ENCODE results near the gene MBP. TPM values are rescaled to one million over a fixed set of nuclear protein-coding genes. Genes with fewer than 3 reads are reported as not detected.

MBP gene
- total and polyA plus RNA-seq, 2 of the 13 experiments (the other 11 are each of a cell fraction or from before 2014, with no cell fraction given), result 5.0 to 8.5 TPM

DNA sequence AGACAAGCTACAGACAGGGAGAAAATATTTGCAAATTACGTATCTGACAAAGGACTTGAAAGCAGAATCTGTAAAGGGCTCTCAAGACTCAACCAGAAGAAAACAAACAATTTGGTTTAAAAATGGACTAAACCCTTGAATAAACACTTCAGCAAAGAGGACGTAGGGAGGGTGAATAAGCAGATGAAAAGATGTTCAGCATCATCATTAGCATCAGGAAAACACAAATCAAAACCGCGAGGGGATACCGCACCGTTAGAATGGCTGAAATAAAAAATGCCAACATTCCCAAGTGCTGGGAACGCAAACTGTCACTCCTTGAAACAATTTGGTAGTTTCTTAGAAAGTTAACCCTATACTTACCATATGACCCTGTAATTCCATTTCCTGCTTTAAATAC is 136.7 kb downstream of the MBP start:
- TF ChIP-seq ATAD3A (CRISPR knock-in tag; IDR thresholded peaks at IDR 0.05) (no peak), GMEB2 (CRISPR knock-in tag; IDR thresholded peaks at IDR 0.05; ENCODE audit: low read depth) (no peak), ZNF446 (CRISPR knock-in tag; IDR thresholded peaks at IDR 0.05) (no peak)
- 82% methylated on average over 7 of the region's 7 CpGs for WGBS (ENCODE audit: low lambda C conversion rate)
- Histone ChIP-seq H3K27ac (ENCODE audit: extremely low read length, insufficient read depth, low read length) (no peak overlapping the region), H3K4me3 (replicated peaks in 1 of 3; ENCODE audit: insufficient read depth in 1 of 3, low read depth in 2 of 3, low read length in 3 of 3) (no peak overlapping the region), H4K20me1 (ENCODE audit: insufficient read depth, low read length) (no peaks in the 10 kb centered on the region), H3K4me1 (ENCODE audit: insufficient read depth, low read length) (peaks cover 24% of the 10 kb centered on the region), H3K79me2 (ENCODE audit: insufficient read depth, low read length) (no peaks in the 10 kb centered on the region), H3K27me3 (ENCODE audit: control insufficient read depth in 1 of 2, insufficient read depth in 2 of 2, low read length in 2 of 2) (no peaks in the 10 kb centered on the region; a peak in 1 of 5 replicates), H3K9me3 (ENCODE audit: low read length) (no peaks in the 10 kb centered on the region), H3K4me2 (ENCODE audit: low read depth, low read length) (no peak overlapping the region), H3K36me3 (replicated peaks in 1 of 2; ENCODE audit: control insufficient read depth in 1 of 2, insufficient read depth in 2 of 2, low read length in 2 of 2) (no peaks in the 10 kb centered on the region), H3K9ac (ENCODE audit: insufficient read depth, low read depth, low read length) (no peak overlapping the region), H2AFZ (ENCODE audit: low read length) (no peak overlapping the region)
- ChIA-PET POLR2A (no interaction called here), CTCF (ENCODE audit: low intra/inter-chr PET ratio, low total read pairs) (no interaction called here)
- BruUV-seq (replicated peaks), result no TSS peak
- in situ Hi-C loops (cut with HindIII; ENCODE audit: extremely low pct_ligation_motif_present, low pct_unique_long_range_greater_than_20kb) (loop anchor here (10.0 kb wide), 2 partner anchors 209 to 659 kb away; no protein-coding TSS in a partner anchor), intact Hi-C loops (cut with micrococcal nuclease; ENCODE audit: unreplicated experiment) (no loop called here)
- FAIRE-seq, result no peak
- DNase-seq (ENCODE audit: low spot score), result no peak
- ATAC-seq, result no peak

DNA sequence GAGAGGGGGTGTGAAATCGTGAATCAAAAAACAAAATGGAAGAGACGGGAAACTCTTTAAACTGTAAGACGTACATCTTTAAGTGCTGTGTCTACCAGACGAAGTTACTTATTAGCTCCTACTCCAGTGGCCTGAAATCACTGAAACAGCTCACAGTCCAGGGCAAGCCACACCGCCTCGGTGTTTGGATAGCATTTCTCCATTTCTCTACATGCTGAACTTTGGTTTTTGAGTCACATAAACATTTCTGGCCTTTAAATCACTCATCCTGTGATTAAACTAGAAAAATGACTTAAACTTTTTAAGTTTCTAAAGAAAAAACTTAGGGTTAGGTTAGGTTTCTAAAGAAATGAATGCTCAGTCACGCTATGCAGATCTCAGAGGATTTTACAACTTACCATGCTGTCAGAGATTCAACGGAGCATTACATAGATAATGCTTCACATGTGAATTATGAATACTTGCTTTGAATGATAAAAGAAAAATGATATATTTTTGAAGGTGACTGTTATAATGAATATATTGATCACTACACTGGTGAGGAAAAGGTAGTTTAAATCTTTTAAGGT is 138.4 kb downstream of the MBP start:
- H3K27me3 ChIP-seq (ENCODE audit: control insufficient read depth in 1 of 2, insufficient read depth in 2 of 2, low read length in 2 of 2), result no peaks in the 10 kb centered on the region
- 8% methylated on average over 8 of the region's 8 CpGs for WGBS (ENCODE audit: low lambda C conversion rate)
- ChIA-PET CTCF (ENCODE audit: low intra/inter-chr PET ratio, low total read pairs) (no interaction called here), POLR2A (interaction anchor here (1.0 kb wide), 2 partner anchors 12 to 62 kb away, joined by 3 read pairs; no protein-coding TSS in a partner anchor)
- H3K36me3 ChIP-seq (replicated peaks in 1 of 2; ENCODE audit: control insufficient read depth in 1 of 2, insufficient read depth in 2 of 2, low read length in 2 of 2), result no peaks in the 10 kb centered on the region
- peak; percentile 92 for FAIRE-seq
- H3K4me3 ChIP-seq (replicated peaks in 1 of 3; ENCODE audit: insufficient read depth in 1 of 3, low read depth in 2 of 3, low read length in 3 of 3), result peak overlapping the region; percentile 28 to 53 (median 29); a peak in 5 of 6 replicates
- intact Hi-C loops (cut with micrococcal nuclease; ENCODE audit: unreplicated experiment), result no loop called here
- BruUV-seq (replicated peaks), result no TSS peak
- H3K79me2 ChIP-seq (ENCODE audit: insufficient read depth, low read length), result no peaks in the 10 kb centered on the region
- H2AFZ ChIP-seq (ENCODE audit: low read length), result no peak overlapping the region
- DNase-seq (ENCODE audit: low spot score), result peak; percentile 39
- H3K27ac ChIP-seq (ENCODE audit: extremely low read length, insufficient read depth, low read length), result peak overlapping the region; percentile 34
- H4K20me1 ChIP-seq (ENCODE audit: insufficient read depth, low read length), result no peaks in the 10 kb centered on the region
- H3K9me3 ChIP-seq (ENCODE audit: low read length), result no peaks in the 10 kb centered on the region
- in situ Hi-C loops (cut with HindIII; ENCODE audit: extremely low pct_ligation_motif_present, low pct_unique_long_range_greater_than_20kb), result loop anchor here (10.0 kb wide), 2 partner anchors 211 to 661 kb away; no protein-coding TSS in a partner anchor
- peak overlapping the region; percentile 80 for H3K4me2 ChIP-seq (ENCODE audit: low read depth, low read length)
- 0 out of 2 replicates have a peak overlapping the region, but pooled peaks have one; percentile 2 for H3K9ac ChIP-seq (ENCODE audit: insufficient read depth, low read depth, low read length)
- peaks cover 32% of the 10 kb centered on the region for H3K4me1 ChIP-seq (ENCODE audit: insufficient read depth, low read length)
- peak; percentile 84 for ATAC-seq
- 0 out of 2 replicates have a peak, but pooled peaks have one; percentile 48 for TF ChIP-seq GFI1 (CRISPR knock-in tag; IDR thresholded peaks at IDR 0.05; ENCODE audit: borderline replicate concordance)
- TF ChIP-seq, protein P1, sequence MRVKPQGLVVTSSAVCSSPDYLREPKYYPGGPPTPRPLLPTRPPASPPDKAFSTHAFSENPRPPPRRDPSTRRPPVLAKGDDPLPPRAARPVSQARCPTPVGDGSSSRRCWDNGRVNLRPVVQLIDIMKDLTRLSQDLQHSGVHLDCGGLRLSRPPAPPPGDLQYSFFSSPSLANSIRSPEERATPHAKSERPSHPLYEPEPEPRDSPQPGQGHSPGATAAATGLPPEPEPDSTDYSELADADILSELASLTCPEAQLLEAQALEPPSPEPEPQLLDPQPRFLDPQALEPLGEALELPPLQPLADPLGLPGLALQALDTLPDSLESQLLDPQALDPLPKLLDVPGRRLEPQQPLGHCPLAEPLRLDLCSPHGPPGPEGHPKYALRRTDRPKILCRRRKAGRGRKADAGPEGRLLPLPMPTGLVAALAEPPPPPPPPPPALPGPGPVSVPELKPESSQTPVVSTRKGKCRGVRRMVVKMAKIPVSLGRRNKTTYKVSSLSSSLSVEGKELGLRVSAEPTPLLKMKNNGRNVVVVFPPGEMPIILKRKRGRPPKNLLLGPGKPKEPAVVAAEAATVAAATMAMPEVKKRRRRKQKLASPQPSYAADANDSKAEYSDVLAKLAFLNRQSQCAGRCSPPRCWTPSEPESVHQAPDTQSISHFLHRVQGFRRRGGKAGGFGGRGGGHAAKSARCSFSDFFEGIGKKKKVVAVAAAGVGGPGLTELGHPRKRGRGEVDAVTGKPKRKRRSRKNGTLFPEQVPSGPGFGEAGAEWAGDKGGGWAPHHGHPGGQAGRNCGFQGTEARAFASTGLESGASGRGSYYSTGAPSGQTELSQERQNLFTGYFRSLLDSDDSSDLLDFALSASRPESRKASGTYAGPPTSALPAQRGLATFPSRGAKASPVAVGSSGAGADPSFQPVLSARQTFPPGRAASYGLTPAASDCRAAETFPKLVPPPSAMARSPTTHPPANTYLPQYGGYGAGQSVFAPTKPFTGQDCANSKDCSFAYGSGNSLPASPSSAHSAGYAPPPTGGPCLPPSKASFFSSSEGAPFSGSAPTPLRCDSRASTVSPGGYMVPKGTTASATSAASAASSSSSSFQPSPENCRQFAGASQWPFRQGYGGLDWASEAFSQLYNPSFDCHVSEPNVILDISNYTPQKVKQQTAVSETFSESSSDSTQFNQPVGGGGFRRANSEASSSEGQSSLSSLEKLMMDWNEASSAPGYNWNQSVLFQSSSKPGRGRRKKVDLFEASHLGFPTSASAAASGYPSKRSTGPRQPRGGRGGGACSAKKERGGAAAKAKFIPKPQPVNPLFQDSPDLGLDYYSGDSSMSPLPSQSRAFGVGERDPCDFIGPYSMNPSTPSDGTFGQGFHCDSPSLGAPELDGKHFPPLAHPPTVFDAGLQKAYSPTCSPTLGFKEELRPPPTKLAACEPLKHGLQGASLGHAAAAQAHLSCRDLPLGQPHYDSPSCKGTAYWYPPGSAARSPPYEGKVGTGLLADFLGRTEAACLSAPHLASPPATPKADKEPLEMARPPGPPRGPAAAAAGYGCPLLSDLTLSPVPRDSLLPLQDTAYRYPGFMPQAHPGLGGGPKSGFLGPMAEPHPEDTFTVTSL (CRISPR knock-in tag; IDR thresholded peaks at IDR 0.05; ENCODE audit: borderline replicate concordance), result 0 out of 2 replicates have a peak, but pooled peaks have one; percentile 24
- no peak for TF ChIP-seq BRD4 (CRISPR knock-in tag; IDR thresholded peaks at IDR 0.05)
- TF ChIP-seq ZNF510 (CRISPR knock-in tag; IDR thresholded peaks at IDR 0.05; ENCODE audit: low read depth), result no peak
- no peak for TF ChIP-seq HES4 (CRISPR knock-in tag; IDR thresholded peaks at IDR 0.05; ENCODE audit: borderline replicate concordance)
- TF ChIP-seq HNF4G (IDR thresholded peaks at IDR 0.05; ENCODE audit: borderline replicate concordance, low read depth, low read length), result 0 out of 2 replicates have a peak, but pooled peaks have one; percentile 25
- no peak for TF ChIP-seq HNF4G (CRISPR knock-in tag; IDR thresholded peaks at IDR 0.05; ENCODE audit: borderline replicate concordance, low read depth)
- no peak for TF ChIP-seq KMT2B (CRISPR knock-in tag; IDR thresholded peaks at IDR 0.05)

Data from HepG2 (cell line).